Upper lobe of left lung (tissue), 4 donors: ENCODE data around the gene CNTRL.

ENCODE experiments used
- POLR2A ChIP-seq, 4 donors: fragments of 450-650 bp; IDR thresholded peaks; one replicate each; pipeline ENCODE4 v1.5.1; 2016 to 2017; ENCODE audit warnings: antibody characterized with exemption in 4 of 4, mild to moderate bottlenecking in 2 of 4
- TF ChIP-seq, protein P1 (sequence below), 6 experiments: fragments of 450-650 bp in 4 of 6; fragments of 200-600 bp in 2 of 6; sonication (generic) in 2 of 6; IDR thresholded peaks; one replicate each; pipeline ENCODE4 v1.5.1; 2016 to 2019; ENCODE audit warnings: antibody characterized with exemption in 6 of 6

DNA sequence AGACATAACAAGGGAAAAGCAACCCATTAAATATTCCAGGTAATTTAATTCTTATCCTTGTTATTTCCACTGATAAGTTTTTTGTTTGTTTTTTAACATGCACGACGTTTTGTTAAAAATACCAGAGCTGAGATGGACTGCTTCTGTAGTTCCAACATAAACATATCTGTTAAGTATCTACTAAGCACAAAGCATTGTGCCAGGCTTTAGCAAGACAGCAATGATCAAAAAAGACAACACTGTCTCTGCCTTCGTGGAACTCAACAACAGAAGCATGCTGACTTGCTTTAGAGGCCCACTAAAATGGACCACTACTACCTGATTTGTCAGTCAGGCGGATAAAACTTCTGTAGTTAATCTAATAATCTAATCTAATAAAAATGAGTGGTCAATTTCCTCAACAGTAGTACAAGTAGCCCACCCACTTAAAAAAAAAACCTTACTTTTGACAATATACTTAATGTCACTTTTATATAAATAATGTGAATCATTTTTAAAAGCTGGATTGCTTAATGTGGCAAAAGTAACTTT lies 123.8 kb downstream of the CNTRL start:
- TF ChIP-seq POLR2A (IDR thresholded peaks at IDR 0.05) = no peak
- TF ChIP-seq, protein P1, sequence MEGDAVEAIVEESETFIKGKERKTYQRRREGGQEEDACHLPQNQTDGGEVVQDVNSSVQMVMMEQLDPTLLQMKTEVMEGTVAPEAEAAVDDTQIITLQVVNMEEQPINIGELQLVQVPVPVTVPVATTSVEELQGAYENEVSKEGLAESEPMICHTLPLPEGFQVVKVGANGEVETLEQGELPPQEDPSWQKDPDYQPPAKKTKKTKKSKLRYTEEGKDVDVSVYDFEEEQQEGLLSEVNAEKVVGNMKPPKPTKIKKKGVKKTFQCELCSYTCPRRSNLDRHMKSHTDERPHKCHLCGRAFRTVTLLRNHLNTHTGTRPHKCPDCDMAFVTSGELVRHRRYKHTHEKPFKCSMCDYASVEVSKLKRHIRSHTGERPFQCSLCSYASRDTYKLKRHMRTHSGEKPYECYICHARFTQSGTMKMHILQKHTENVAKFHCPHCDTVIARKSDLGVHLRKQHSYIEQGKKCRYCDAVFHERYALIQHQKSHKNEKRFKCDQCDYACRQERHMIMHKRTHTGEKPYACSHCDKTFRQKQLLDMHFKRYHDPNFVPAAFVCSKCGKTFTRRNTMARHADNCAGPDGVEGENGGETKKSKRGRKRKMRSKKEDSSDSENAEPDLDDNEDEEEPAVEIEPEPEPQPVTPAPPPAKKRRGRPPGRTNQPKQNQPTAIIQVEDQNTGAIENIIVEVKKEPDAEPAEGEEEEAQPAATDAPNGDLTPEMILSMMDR (IDR thresholded peaks at IDR 0.05) = no peak
